Fibroblast of lung (primary cell): ENCODE results near the gene PUS10. TPM values are rescaled to one million over a fixed set of nuclear protein-coding genes. Genes with fewer than 3 reads are reported as not detected.

Source experiments
- DNase-seq, 2 donors: peaks; one replicate each; pipeline versions ENCODE4 v3.0.0 to v3.0.0-alpha.2; 2010; ENCODE audit warnings: low read depth in 2 of 2
- H2AFZ ChIP-seq: 2 replicates; pipeline ENCODE4 v1.5.1; 2012; ENCODE audit warnings: low read length, control low read depth, inconsistent platforms
- H3K27ac ChIP-seq: 2 replicates; pipeline ENCODE4 v1.5.1; 2011; ENCODE audit warnings: low read length, control low read depth; ENCODE audit not compliant: insufficient read depth
- H3K27me3 ChIP-seq: 2 replicates; pipeline ENCODE4 v1.5.1; 2011; ENCODE audit warnings: mild to moderate bottlenecking, low read length; ENCODE audit not compliant: control insufficient read depth, insufficient read depth
- H3K36me3 ChIP-seq: 2 replicates; pipeline ENCODE4 v1.5.1; 2011; ENCODE audit warnings: low read length; ENCODE audit not compliant: control insufficient read depth, insufficient read depth
- H3K4me1 ChIP-seq: 2 replicates; pipeline ENCODE4 v1.5.1; 2011; ENCODE audit warnings: low read length; ENCODE audit not compliant: control insufficient read depth, insufficient read depth; ENCODE audit errors: extremely low read depth
- H3K4me2 ChIP-seq: 2 replicates; pipeline ENCODE4 v1.5.1; 2011; ENCODE audit warnings: low read length, control low read depth; ENCODE audit not compliant: insufficient read depth; ENCODE audit errors: extremely low read depth
- H3K4me3 ChIP-seq, 4 experiments: fragments of 200-600 bp in 1 of 4; sonication (generic) in 1 of 4; replicated peaks in 1 of 4; 2 replicates each; pipeline ENCODE4 v1.5.1; 2011 to 2016; ENCODE audit warnings: low read length in 4 of 4, low read depth in 3 of 4, mild to moderate bottlenecking in 3 of 4, control low read depth in 2 of 4, inconsistent platforms in 1 of 4, mixed read lengths in 1 of 4; ENCODE audit not compliant: insufficient read depth in 1 of 4; ENCODE audit errors: control extremely low read depth in 1 of 4
- H3K79me2 ChIP-seq: 2 replicates; pipeline ENCODE4 v1.5.1; 2012; ENCODE audit warnings: mild to moderate bottlenecking, low read length, inconsistent platforms; ENCODE audit not compliant: control insufficient read depth, insufficient read depth
- H3K9ac ChIP-seq: 2 replicates; pipeline ENCODE4 v1.5.1; 2011; ENCODE audit warnings: mild to moderate bottlenecking, low read length, control low read depth; ENCODE audit not compliant: insufficient read depth
- H3K9me3 ChIP-seq: 2 replicates; pipeline ENCODE4 v1.5.1; 2012; ENCODE audit warnings: low read depth, low read length; ENCODE audit not compliant: control insufficient read depth, insufficient read depth
- H4K20me1 ChIP-seq: 2 replicates; pipeline ENCODE4 v1.5.1; 2011; ENCODE audit warnings: low read length; ENCODE audit not compliant: control insufficient read depth, insufficient read depth; ENCODE audit errors: extremely low read depth
- EZH2 ChIP-seq: IDR thresholded peaks from 2 replicates; pipeline ENCODE4 v1.5.1; 2012; ENCODE audit warnings: low read length, control low read depth, mild to moderate bottlenecking; ENCODE audit errors: missing control alignments
- polyA plus RNA-seq, 2 donors: library from polyadenylated mRNA; depleted of rRNA in 1 of 2; stranded (reverse) in 1 of 2; unstranded in 1 of 2; fragments of >200 nt; gene quantifications; 2 replicates each; pipeline ENCODE4 v1.2.1, GENCODE V29; 2011 to 2012; ENCODE audit warnings: missing spikeins in 1 of 2
- total RNA-seq: library from RNA; depleted of rRNA; stranded (reverse); fragments of >200 nt; gene quantifications from 2 replicates; pipeline ENCODE4 v1.2.1, GENCODE V29; 2014
- TF ChIP-seq, protein P1 (sequence below), 2 donors: IDR thresholded peaks in 1 of 2; conservative IDR thresholded peaks in 1 of 2; 1 replicate in 1 of 2; 2 replicates in 1 of 2; pipeline ENCODE4 v1.5.1; 2011 to 2012; ENCODE audit warnings: low read length in 2 of 2, control low read depth in 1 of 2, inconsistent platforms in 1 of 2, low read depth in 1 of 2, mild to moderate bottlenecking in 1 of 2

PUS10 gene
- total and polyA plus RNA-seq, 2 donors (not counting 1 experiment from before 2014, with no cell fraction given): 6.0 to 9.2 TPM

DNA sequence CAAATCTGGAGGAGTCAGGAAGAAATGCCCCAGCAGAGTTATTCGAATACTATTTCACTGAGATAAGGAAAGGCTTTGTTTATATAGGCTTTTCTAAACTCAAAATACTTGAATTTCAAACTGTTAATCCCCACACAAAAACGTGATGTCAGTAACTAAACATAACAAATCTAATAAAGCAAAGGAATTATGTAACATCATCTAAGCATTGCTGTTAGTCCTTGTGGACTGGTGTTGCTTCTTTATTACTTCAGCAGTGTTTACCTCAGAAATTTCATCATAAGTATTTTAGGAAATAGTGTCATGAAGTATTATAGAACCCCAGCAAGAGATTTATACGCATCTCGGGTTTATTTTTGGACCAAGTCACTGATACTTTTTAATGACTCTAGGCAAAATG is 27.9 kb upstream of the PUS10 start:
- Histone ChIP-seq H3K4me1 (no peaks in the 10 kb centered on the region), H3K4me2 (no peak overlapping the region), H3K27ac (no peak overlapping the region), H3K9me3 (no peaks in the 10 kb centered on the region), H3K79me2 (no peaks in the 10 kb centered on the region), H3K9ac (no peak overlapping the region), H4K20me1 (no peaks in the 10 kb centered on the region), H3K36me3 (no peaks in the 10 kb centered on the region), H3K27me3 (no peaks in the 10 kb centered on the region), H2AFZ (no peak overlapping the region), H3K4me3 (no peak overlapping the region)
- TF ChIP-seq, protein P1, sequence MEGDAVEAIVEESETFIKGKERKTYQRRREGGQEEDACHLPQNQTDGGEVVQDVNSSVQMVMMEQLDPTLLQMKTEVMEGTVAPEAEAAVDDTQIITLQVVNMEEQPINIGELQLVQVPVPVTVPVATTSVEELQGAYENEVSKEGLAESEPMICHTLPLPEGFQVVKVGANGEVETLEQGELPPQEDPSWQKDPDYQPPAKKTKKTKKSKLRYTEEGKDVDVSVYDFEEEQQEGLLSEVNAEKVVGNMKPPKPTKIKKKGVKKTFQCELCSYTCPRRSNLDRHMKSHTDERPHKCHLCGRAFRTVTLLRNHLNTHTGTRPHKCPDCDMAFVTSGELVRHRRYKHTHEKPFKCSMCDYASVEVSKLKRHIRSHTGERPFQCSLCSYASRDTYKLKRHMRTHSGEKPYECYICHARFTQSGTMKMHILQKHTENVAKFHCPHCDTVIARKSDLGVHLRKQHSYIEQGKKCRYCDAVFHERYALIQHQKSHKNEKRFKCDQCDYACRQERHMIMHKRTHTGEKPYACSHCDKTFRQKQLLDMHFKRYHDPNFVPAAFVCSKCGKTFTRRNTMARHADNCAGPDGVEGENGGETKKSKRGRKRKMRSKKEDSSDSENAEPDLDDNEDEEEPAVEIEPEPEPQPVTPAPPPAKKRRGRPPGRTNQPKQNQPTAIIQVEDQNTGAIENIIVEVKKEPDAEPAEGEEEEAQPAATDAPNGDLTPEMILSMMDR (conservative IDR thresholded peaks at IDR 0.05 in 1 of 2, IDR thresholded peaks at IDR 0.05 in 1 of 2; ENCODE audit: low read depth in 1 of 2, low read length in 2 of 2): no peak
- TF ChIP-seq EZH2: no peak
- peak; percentile 3 to 32 for DNase-seq

DNA sequence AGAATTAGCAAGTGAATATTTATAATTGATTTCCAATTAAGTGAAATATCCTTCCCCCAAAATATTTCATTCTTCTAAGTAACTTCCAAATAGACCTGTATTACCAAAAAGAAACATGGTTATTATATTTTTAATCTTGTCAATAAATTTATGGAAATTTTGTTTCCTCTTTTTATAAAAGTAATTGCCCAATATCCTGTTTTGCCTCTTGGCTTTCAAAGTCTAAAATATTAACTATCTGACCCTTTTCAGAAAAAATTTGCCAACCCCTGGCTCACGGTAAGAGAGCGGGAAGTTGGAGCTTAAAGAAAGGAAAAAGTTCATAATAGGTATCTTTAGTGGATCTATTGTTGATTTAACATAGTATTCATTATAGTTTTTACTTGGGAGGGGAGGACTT is 27.2 kb upstream of the PUS10 start:
- Histone ChIP-seq H3K27ac (no peak overlapping the region), H2AFZ (no peak overlapping the region), H3K36me3 (no peaks in the 10 kb centered on the region), H3K4me1 (no peaks in the 10 kb centered on the region), H3K4me3 (no peak overlapping the region), H3K9ac (no peak overlapping the region), H4K20me1 (no peaks in the 10 kb centered on the region), H3K27me3 (no peaks in the 10 kb centered on the region), H3K4me2 (no peak overlapping the region), H3K79me2 (no peaks in the 10 kb centered on the region), H3K9me3 (no peaks in the 10 kb centered on the region)
- no peak for TF ChIP-seq EZH2
- TF ChIP-seq, protein P1 (conservative IDR thresholded peaks at IDR 0.05 in 1 of 2, IDR thresholded peaks at IDR 0.05 in 1 of 2; ENCODE audit: low read depth in 1 of 2, low read length in 2 of 2): no peak
- no peak for DNase-seq

DNA sequence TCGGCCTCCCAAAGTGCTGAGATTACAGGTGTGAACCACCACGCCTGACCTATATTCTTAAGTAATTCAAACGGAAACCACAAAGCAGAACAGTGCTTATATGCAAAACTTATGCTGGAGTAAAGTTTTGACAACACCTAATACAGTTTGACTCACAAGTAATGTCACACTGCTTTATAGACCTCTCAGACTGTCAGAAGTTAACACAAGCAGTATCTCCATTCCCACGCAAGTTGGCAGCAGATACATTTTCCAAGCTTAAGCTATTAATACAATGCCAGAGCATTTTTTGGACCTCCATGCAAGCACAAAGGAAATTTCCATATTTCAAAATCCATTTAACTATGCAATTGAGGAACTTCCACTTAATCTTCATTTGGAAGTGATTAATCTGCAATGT is 26.6 kb upstream of the PUS10 start:
- Histone ChIP-seq H3K9me3 (no peaks in the 10 kb centered on the region), H3K9ac (no peak overlapping the region), H3K27me3 (no peaks in the 10 kb centered on the region), H2AFZ (no peak overlapping the region), H3K4me2 (no peak overlapping the region), H3K4me1 (no peaks in the 10 kb centered on the region), H3K79me2 (no peaks in the 10 kb centered on the region), H3K27ac (no peak overlapping the region), H3K4me3 (no peak overlapping the region), H4K20me1 (no peaks in the 10 kb centered on the region), H3K36me3 (no peaks in the 10 kb centered on the region)
- TF ChIP-seq, protein P1 (conservative IDR thresholded peaks at IDR 0.05 in 1 of 2, IDR thresholded peaks at IDR 0.05 in 1 of 2; ENCODE audit: low read depth in 1 of 2, low read length in 2 of 2): no peak
- TF ChIP-seq EZH2: no peak
- DNase-seq: no peak
